ENCODE data around the gene EHD1.

Gene EHD1

GRCh38 chr11:64902102-64902900 is 23.9 kb upstream of the EHD1 start:
- TF ChIP-seq CTCF (IDR thresholded peaks at IDR 0.05; ENCODE audit: control insufficient read depth, extremely low read depth, insufficient read depth): no peak
- no peak for DNase-seq (ENCODE audit: low read depth)
- H3K4me3 ChIP-seq (ENCODE audit: low read depth, low read length): no peak overlapping the region

- DNase-seq (ENCODE audit: low read depth): no peak
- TF ChIP-seq CTCF (IDR thresholded peaks at IDR 0.05; ENCODE audit: control insufficient read depth, extremely low read depth, insufficient read depth): no peak
- H3K4me3 ChIP-seq (ENCODE audit: low read depth, low read length): no peak overlapping the region
Measured at GRCh38 chr11:64900774-64901173, 22.4 kb upstream of the EHD1 start.

- no peak overlapping the region for H3K4me3 ChIP-seq (ENCODE audit: low read depth, low read length)
Measured at GRCh38 chr11:64900263-64900678, 21.9 kb upstream of the EHD1 start.

GRCh38 chr11:64898541-64898940 is 20.1 kb upstream of the EHD1 start:
- H3K4me3 ChIP-seq (ENCODE audit: low read depth, low read length): no peak overlapping the region

More at GRCh38 chr11:64900263-64900678, 21.9 kb upstream of the EHD1 start:
- TF ChIP-seq CTCF (IDR thresholded peaks at IDR 0.05; ENCODE audit: control insufficient read depth, extremely low read depth, insufficient read depth): no peak
- DNase-seq (ENCODE audit: low read depth): no peak

GRCh38 chr11:64898076-64898445 is 19.6 kb upstream of the EHD1 start:
- H3K4me3 ChIP-seq (ENCODE audit: low read depth, low read length): no peak overlapping the region
- no peak for TF ChIP-seq CTCF (IDR thresholded peaks at IDR 0.05; ENCODE audit: control insufficient read depth, extremely low read depth, insufficient read depth)
- DNase-seq (ENCODE audit: low read depth): no peak

More at GRCh38 chr11:64898541-64898940, 20.1 kb upstream of the EHD1 start:
- DNase-seq (ENCODE audit: low read depth): no peak
- TF ChIP-seq CTCF (IDR thresholded peaks at IDR 0.05; ENCODE audit: control insufficient read depth, extremely low read depth, insufficient read depth): no peak

GRCh38 chr11:64897381-64898075 is 19.1 kb upstream of the EHD1 start:
- no peak for DNase-seq (ENCODE audit: low read depth)
- H3K4me3 ChIP-seq (ENCODE audit: low read depth, low read length): no peak overlapping the region
- no peak for TF ChIP-seq CTCF (IDR thresholded peaks at IDR 0.05; ENCODE audit: control insufficient read depth, extremely low read depth, insufficient read depth)

All from LNCaP clone FGC (cell line).